GM12875 (cell line): ENCODE measurements around the gene USP44.

ENCODE experiments used
- H3K4me3 ChIP-seq: one replicate; pipeline ENCODE4 v1.5.1; 2011; ENCODE audit warnings: low read depth, low read length, control low read depth
- TF ChIP-seq, protein P1 (sequence below): IDR thresholded peaks from 2 replicates; pipeline ENCODE4 v1.5.1; 2011; ENCODE audit warnings: low read depth, mild to moderate bottlenecking, control low read depth, inconsistent platforms, low read length, moderate library complexity, borderline replicate concordance; ENCODE audit not compliant: insufficient read depth

USP44 gene

DNA sequence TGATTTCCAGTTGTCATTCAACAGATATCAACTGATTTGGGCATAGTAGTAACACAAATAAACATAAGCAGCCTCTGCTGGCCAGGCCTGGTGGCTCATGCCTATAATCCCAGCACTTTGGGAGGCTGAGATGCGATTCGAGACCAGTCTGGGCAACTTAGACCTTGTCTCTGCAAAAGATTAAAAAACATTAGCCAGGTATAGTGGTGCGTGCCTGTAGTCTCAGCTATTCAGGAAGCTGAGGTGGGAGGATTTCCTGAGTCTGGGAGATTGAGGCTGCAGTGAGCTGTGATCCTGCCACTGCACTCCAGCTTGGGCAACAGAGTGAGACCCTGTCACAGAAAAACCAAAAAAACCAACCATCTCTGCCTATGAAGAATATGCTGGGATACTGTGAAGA lies 70.2 kb downstream of the USP44 start:
- no peak overlapping the region for H3K4me3 ChIP-seq
- TF ChIP-seq, protein P1, sequence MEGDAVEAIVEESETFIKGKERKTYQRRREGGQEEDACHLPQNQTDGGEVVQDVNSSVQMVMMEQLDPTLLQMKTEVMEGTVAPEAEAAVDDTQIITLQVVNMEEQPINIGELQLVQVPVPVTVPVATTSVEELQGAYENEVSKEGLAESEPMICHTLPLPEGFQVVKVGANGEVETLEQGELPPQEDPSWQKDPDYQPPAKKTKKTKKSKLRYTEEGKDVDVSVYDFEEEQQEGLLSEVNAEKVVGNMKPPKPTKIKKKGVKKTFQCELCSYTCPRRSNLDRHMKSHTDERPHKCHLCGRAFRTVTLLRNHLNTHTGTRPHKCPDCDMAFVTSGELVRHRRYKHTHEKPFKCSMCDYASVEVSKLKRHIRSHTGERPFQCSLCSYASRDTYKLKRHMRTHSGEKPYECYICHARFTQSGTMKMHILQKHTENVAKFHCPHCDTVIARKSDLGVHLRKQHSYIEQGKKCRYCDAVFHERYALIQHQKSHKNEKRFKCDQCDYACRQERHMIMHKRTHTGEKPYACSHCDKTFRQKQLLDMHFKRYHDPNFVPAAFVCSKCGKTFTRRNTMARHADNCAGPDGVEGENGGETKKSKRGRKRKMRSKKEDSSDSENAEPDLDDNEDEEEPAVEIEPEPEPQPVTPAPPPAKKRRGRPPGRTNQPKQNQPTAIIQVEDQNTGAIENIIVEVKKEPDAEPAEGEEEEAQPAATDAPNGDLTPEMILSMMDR: no peak

DNA sequence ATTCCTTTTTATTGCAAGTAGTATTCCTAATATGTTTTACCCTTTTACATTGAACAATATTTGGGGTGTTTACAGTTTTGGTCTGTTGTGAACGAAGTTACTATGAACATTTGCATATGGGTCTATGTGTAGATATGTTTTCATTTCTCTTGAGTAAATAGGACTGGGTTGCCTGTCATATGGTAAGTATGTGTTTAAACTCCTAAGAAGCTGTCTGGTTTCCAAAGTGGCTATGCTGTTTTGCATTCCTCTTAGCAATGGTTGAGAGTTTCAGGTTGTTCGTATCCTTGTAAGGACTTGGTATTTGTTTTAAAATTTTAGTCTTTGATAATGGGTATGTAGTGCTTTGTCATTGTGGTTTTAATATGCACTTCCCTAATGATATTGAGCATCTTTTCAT lies 71.0 kb downstream of the USP44 start:
- no peak overlapping the region for H3K4me3 ChIP-seq
- TF ChIP-seq, protein P1: no peak

DNA sequence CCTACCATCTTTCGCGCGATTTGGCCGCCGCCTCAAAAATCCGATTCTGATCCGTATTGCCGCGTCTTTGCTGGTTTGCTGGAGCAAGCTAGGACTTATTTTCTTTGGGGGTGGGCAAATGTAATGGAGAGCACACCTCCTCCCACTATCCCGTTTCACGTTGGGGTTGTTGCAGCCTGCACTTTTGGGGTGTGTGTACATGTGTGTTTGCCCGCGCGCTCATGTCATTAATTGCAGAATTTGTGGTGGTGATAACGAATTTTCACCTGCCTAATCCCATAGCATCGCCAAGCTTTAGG lies 76.7 kb downstream of the USP44 start:
- peak overlapping the region; percentile 71 for H3K4me3 ChIP-seq
- TF ChIP-seq, protein P1: no peak

DNA sequence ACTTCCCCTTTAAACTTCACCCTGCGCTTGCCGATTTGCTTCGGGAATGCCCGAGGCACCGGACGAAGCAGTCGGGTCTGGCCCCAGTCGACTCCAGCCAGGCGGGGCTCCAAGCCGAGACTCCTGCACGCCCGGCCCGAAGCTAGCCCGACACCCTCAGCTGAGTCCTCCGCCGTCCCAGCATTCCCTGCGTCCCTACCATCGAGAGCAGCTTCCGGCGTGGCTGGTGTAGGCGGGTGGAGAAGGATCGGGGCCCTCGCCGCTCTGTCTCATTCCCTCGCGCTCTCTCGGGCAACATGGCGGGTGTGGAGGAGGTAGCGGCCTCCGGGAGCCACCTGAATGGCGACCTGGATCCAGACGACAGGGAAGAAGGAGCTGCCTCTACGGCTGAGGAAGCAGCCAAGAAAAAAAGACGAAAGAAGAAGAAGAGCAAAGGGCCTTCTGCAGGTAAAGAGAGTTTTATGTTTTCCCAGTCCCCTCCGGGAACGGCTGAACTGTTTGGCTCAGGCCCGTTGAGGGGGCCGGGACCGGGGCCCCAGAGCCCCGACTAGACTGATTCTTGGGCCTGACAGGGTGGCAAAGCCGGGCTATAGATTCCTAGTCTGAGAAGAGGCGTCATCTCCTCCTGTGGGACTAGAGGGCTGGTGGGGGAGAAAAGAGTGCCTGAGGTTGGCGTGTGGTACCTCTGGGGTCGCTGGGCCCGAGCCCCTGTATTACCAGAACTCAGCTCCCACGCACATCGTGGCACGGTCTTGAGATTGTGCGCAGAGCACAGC lies 77.2 kb downstream of the USP44 start, which contains the start of gene METAP2:
METAP2 (plus strand) TSS at position 269 of the 776 bp plus-strand sequence; CDS start at position 297, 28 bp downstream.
- TF ChIP-seq, protein P1: no peak

DNA sequence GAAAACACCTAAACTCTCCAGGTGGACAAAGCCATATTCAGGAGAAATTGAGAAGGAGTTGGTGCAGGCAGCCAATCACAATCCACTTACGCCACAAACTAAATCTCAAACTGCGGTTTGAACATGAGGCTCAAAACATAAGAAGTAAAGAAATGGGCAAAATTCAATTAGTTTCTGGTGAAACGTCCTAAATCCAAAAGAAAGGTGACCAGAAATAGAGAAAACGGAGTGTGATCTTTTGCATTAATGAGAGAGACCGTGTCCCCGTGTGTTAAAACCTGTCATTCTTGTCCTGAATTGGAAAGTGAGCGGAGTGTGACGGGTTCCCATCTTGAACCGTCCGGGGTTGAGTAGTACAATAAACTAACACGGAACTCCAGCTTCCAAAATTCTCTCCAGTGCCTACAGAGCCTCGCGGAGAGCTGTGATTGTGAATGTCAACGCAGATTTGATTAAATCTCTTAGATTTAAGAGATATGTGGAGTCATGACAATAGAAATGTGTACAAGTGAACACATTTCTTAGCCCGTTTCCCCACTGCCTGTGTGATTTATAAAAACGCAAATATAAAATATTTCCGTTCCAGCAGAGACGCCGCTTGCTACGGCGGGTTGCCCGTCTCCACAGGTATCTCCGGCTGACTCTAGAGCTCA lies 77.9 kb downstream of the USP44 start:
- TF ChIP-seq, protein P1: no peak
- H3K4me3 ChIP-seq: peak overlapping the region; percentile 71

More for the DNA sequence above, 77.2 kb downstream of the USP44 start, which contains the start of gene METAP2:
- H3K4me3 ChIP-seq: peak within 1 kb of the TSS; percentile 71

DNA sequence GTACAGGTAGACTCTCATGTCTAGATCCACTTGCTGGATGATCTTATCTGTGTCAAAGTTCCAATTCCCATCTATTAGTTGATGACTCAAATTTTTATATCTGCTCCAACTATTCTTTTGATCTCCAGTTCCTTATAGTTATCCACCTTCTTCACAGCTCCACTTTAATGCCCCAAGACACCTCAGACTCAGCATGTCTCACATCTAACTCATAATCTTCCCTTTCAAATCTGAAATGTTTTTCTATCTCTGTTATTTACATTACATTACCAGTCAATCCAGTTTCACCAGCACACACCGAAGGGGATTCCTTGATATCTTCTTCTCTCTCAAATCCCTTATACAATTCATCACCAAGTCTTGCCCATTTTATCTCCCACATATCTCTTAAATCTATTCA lies 81.0 kb downstream of the USP44 start:
- TF ChIP-seq, protein P1: no peak
- H3K4me3 ChIP-seq: no peak overlapping the region
